PC-3 (cell line): Measurements from ENCODE around the gene WDR89.

ENCODE experiments used
- EZH2 ChIP-seq: fragments of 300-600 bp; sonication (generic); IDR thresholded peaks from one replicate; pipeline ENCODE4 v1.6.1; 2017; ENCODE audit warnings: antibody characterized with exemption, mild to moderate bottlenecking, low read length; ENCODE audit not compliant: unreplicated experiment
- EZH2phosphoT487 ChIP-seq: fragments of 300-600 bp; sonication (generic); IDR thresholded peaks from 2 replicates; pipeline ENCODE4 v1.6.1; 2018; ENCODE audit warnings: mild to moderate bottlenecking, antibody characterized with exemption, low read length, borderline replicate concordance
- TF ChIP-seq, protein P1 (sequence below): fragments of 300-600 bp; sonication (generic); conservative IDR thresholded peaks from 2 replicates; pipeline ENCODE4 v1.5.1; 2017; ENCODE audit warnings: antibody characterized with exemption, low read depth, mild to moderate bottlenecking, low read length

DNA sequence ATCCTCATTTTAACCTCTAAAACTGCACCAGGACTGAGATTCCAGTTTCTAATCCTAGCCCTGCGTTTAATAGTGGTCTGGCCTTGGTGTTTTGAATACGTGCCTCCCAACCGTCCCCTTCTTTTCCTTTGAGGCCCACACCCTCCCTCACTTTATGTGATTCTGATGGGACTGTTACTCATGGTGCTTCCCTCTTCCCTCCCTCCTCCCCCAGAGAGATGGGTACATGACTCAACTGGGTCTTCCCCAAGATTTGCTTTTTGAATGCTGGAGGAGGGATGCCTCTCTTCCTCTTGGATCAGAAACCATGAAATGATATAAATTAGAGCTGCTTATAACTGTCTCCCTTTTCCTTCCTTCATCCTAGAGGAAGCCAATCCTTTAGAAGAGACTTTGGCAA lies 90.3 kb downstream of the WDR89 start:
- TF ChIP-seq, protein P1, sequence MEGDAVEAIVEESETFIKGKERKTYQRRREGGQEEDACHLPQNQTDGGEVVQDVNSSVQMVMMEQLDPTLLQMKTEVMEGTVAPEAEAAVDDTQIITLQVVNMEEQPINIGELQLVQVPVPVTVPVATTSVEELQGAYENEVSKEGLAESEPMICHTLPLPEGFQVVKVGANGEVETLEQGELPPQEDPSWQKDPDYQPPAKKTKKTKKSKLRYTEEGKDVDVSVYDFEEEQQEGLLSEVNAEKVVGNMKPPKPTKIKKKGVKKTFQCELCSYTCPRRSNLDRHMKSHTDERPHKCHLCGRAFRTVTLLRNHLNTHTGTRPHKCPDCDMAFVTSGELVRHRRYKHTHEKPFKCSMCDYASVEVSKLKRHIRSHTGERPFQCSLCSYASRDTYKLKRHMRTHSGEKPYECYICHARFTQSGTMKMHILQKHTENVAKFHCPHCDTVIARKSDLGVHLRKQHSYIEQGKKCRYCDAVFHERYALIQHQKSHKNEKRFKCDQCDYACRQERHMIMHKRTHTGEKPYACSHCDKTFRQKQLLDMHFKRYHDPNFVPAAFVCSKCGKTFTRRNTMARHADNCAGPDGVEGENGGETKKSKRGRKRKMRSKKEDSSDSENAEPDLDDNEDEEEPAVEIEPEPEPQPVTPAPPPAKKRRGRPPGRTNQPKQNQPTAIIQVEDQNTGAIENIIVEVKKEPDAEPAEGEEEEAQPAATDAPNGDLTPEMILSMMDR = no peak
- TF ChIP-seq EZH2 = no peak
- TF ChIP-seq EZH2phosphoT487 = no peak
